Middle frontal gyrus (tissue), 1 donor: ENCODE data around the gene AKR7A3.
"Not testable (repeated sequence)": the region's sequence is repeated elsewhere in the genome, so short reads cannot be mapped to it uniquely, and the experiment has no call there.

ENCODE experiments used
- DNase-seq: peaks from one replicate; pipeline ENCODE4 v3.0.0-alpha.2; 2015; ENCODE audit warnings: low spot score; ENCODE audit errors: extremely low spot score

The AKR7A3 gene

DNA sequence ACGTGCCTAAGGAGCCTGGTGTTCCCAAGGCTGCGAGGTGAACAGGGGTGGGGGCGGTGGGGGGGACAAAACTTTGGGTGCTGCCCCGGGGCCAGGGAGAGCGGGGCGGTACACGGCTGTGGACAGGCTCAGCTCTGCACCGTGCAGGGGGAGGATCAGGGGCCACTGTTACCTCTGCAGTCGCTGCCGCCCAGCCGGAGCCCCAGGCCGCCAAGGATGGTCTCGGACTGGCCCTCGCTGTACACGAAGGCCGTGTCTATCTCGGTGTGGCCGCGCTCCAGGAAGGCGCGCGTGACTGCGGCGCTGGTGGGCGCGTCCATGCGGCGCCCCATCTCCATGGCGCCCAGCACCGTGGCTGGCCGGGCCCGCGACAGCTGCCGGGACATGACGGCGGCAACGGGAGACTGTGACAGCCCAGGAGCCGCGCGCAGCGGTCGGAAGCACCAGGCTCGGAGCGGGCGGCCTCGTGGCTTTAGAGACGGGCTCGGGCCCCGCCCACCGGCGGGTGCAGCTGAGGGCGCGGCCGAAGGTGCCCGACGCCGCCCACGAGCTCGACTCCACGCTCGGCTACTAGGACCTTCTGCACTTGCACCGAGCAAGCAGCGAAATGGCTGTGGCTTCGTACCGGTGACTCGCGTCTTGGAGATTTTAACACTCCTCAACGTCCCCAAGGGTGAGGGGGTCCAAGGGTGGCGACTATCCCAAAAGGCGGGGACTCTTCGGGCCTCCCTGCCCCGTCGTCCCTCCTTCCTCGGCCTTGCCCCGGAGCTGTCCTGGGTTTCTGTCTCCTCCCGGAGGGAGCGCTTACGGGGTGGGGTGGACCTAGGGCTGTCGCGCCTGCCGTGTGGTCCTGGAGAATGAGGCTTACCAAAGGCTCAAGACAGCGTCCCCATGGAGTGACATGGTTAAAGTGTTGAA is at the start of gene AKR7A3:
Gene AKR7A3, minus strand, starts transcription at position 447 of the 918 bp plus-strand sequence. Its CDS starts 61 bp downstream, at position 386.
- DNase-seq, result not testable (repeated sequence)

DNA sequence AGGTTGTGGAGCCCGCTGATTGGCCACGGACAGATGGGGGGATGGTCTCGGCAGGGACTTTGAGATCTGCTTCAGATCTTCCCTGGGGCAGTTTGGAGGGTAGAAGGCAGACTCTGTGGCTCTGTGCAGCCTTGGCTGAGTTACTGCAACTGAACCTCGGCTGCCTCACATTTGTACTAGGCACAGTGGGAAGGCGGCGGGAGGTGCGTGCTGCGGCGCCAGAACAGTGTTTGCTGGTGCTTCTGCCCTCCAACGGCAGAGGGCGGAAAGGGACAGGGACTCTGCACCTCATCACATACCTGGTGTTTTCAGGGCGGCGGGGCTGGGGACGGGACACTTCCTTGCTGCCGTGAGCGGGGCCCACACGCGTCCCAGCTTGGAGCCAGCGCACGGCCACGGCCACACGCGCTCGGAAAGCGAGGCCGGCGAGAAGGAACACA is 49.8 kb upstream of the AKR7A3 start:
- DNase-seq, result no peak

DNA sequence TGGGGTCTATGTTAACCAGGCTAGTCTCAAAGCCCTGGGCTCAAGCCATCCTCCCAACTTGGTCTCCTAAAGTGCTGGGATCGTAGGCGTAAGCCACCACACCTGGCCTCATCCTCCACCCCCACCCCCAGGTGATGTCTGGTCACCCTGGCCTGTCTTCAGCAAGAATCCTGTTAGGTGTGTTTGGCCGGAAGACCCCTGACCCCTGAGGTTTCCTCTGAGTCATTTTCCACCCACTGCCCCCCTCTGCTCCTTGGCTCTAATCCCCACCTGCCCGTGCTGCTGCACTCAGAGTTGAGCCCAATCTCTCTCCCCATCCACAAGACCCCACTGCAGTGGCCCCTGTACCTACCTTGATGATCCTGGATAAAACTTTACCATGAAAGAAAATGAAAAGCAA is 48.7 kb upstream of the AKR7A3 start:
- no peak for DNase-seq

DNA sequence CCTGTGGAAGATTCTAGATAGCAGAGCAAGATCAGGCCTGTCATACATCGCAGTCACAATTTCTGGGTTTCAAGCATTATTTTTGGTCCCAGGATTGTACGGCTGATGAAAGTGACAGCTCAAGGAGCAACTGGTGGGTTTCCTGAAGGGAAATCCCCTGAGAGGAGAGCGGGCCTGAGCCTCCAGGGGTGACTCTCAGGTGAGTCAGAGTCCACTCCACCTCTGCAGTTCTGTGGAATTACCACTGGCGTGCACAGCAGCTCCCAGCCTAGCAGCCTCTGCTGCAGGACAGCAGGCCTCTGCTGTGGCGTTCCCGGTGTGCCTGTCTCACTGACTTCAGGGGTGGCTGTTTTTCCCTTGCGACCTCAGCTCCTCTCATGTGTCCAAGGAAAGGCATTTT is 48.0 kb upstream of the AKR7A3 start:
- no peak for DNase-seq

DNA sequence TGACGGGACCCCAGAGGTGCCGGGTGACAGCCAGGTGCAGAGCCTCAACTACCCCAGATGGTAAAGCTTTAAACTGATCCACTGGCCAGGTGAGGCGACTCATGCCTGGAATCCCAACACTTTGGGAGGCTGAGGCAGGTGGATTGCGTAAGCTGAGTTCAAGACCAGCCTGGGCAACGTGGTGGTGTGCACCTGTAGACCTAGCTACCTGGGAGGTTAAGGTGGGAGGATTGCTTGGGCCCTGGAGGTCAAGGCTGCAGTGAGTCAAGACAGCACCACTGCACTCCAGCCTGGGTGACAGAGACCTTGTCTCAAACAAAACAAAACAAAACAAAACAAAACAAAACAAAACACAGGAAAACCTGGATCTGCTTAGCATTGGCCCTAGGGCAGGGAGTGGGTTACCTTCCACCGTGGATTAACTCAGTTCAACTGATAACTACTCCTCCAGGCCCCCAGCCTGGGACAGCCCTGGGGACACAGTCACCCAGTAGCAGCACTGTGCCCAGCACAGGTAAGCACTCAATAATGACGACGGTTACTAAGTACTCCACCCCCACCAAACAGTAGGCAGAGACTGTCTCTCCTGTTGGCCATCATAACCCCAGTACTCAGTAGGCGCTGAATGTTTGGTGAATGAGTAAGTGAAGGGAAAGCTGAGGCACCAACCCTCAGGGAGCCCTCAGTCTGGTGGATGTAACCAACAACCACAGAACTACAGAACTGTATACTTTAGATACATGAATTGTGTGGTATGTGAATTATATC is 45.2 kb upstream of the AKR7A3 start:
- DNase-seq, result no peak

DNA sequence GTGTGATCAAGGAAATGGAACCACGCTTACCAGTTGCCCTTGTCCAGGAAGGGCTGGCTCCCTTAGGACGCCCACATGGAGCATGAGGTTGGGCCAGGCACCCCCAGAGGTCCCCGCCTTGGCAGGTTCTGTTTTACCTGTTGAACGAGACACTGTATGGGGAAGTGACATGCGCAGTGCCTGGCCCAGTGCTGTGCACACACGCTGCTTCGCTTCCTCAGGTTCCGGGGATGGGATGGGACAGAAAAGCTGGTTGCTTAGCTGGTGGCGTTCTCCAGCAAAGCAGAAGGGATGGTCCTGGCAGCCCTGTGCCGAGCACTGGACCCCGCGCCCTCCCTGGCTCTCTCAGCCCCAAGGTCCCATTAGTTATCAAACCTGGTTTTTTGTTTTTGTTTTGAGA is 44.3 kb upstream of the AKR7A3 start:
- DNase-seq, result no peak

DNA sequence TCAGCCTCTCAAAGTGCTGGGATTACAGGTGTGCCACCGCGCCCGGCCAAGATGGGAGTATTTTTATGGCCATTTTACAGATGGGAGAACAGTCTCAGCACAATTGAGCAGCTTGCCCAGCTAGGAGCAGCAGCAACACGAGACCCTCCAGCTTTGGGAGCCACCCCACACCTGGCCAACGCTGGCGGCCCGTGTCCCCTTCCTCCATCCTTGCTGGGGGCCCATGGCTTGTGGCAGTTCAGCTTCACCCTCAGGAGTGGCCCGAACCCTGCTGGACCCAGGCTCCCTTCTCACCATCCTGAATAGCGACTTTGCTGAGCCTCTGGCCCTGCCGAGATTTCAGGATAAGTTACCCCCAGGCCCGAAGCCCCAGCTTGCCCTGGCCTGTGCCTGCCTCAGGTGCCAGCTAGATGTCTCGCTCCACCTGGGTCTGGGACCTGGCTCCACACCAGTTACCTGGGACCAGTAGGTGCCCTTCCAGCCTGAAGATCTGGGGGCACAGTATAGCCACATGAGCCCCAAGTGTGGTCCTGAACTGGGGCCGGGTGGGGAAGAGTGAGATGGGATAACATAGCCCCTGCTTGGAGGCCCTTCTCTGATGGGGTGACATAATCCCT is 42.8 kb upstream of the AKR7A3 start:
- DNase-seq, result no peak

DNA sequence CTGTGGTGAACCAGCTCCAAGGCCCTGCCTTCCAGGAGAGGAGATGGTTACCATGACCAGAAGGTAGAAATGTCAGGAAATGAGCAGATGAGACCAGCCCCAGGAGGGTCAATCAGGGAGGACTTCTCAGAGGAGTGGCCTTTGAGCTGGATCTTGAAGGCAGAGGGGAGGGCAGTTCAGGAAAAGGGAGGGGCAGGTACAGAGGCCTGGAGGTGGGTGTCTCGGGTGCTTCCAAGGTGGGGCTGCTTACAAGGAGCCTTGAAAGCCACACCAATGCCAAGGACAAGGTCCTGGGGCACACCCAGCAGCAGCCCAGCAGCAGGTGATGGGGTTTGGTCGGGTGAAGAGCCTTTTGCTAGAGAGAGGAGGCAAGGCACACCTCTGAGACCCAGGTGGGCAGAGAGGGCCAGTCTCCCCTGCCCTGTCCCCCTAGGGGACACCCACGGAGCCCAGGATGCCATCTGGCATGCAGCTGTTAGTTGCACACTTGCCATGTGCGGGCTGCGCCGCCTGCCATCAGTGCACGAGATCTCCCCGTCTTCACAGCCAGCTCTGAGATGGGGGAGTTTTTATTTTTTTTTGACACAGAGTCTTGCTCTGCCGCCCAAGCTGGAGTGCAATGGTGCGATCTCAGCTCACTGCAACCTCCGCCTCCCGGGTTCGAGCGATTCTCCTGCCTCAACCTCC is 42.0 kb upstream of the AKR7A3 start:
- DNase-seq, result no peak

DNA sequence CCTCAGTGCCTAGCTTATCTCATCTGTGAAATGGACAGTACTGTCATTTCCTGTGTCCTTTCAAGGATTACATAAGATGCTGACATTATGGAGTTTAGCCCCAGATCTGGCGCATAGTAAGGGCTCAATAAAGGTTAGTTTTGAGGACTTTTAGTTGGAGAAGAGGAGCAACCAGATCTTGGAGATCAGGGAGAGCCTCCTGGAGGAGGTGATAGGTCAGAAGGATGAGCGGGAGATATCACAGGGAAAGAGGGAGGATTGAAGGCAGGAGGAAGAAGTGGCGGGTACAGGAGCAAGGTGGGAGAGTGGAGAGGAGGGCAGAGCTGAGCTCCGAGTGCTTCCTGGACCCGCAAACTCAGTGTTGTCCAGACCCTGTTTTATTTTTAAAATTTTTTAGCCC is 41.0 kb upstream of the AKR7A3 start:
- DNase-seq, result no peak

DNA sequence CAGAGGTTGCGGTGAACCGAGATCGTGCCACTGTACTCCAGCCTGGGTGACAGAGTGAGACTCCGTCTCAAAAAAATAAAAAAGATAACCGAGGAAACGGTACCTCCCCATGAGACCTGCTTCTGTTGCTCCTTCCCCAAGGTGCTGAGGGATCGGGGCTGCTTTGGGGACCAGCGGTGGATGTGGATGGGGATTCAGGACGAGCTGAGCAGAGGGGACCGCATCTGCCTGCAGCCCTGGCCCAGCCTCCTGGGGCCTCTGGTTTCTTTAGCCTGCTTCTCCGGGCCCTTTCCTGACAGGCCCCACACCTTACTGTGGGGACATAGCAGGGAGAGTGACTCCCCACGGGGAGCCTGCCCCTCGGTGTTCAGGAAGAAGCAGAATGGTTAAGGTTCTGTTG is 40.6 kb upstream of the AKR7A3 start:
- DNase-seq, result no peak

DNA sequence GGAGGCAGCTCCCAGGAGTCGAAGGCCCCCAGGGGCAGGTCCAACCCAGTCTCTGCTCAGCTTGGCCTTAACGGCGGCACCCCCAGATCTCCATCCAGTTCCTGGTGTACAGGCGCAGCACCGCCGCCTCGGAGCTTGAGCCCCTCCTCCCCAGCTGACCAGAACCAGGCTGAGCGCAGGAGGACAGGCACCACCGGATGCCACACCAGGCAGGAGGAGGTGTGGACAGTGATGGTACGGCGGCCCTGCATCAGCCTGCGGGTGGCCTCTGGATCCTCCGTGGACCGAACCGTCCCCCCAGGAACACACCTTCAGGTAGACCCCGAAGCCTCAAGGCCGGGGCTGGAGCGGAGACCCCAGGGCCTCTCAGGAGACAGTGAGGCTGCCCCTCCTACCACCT is 39.9 kb upstream of the AKR7A3 start:
- no peak for DNase-seq

DNA sequence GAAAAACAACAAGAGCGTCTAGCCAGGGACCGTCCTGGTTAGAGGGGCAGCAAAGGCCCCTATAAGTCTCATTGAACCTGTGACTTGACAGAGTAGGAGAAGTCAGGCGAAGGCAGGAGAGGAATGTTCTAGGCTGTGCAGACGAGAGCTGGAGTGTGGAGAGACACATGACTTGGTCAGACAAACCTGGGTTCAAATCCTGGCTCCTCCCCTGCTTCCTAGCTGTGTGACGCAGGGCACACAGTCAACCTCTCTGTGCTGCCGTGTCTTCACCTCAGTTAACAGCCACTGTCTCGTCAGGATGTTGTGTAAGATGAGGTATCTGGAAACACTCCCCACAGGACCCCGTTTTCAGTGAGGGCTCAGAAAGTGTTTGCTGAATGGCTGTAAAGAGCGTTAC is 39.2 kb upstream of the AKR7A3 start:
- no peak for DNase-seq

DNA sequence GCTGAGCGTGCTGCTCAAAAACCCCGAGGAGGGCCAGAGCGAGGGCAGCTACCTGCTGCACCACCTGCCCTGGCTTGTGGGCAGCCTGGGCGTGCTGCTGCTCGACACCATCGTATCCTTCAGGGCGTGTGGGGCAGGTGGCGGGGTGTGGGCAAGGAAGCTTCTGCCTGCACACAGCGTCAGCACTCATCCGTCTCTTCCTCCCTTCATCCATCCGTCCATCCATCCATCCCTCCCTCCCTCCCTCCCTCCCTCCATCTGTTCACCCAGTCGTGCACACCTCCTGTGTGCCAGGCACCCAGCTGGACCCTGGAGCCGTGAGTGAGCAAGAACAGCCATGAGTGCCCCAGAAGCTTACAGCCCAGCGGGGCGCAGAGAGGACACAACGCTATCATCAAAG is 38.7 kb upstream of the AKR7A3 start:
- DNase-seq, result no peak

DNA sequence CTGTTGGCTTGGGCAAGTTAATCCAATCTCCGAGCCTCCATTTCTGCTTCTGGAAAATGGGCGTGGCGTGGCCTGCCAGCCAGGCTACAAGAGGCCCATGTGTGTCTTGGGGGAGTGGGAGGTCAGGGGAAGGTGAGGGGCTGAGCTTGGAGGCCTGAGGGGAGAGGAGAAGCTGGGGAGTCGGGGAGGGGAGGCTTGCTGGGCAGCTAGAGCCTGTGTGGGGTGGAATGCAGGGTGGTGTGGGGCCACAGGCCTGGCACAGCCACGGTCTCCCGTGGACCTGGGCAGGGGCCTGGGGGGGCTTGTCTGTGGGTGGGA is 38.1 kb upstream of the AKR7A3 start:
- no peak for DNase-seq

DNA sequence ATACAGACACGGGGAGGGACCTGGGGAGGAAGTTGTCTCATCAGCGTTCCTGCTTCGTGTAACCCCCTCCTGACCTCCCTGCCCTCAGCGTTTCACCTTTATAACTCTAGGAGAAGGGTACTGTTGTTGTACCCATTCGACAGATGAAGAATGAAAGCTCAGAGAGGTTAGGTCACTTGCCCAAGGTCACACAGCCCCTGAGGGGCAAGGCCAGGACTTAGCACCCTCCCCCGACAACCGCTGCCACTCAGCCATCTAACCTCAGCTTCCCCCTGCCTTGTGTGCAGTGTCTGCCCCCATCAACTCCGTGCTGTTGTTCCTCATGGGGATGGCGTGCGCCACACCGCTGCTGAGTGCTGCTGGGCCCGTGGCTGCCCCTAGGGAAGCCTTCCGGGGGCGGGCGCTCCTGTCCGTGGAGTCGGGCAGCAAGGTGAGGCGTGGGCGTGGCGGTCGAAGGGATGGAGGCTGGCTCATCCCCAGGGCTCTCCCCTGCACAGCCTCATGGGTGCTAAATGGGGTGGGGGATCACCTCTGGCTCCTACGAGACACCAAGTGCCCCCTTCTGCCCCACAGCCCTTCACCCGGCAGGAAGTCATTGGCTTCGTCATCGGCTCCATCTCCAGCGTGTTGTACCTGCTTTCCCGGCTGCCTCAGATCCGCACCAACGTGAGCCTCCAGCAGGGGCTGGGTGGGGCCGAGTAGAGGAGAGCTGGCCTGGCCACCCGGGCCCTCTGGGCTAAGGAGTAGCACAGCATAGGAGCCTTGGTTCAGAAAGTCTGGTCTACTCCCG is 37.6 kb upstream of the AKR7A3 start:
- DNase-seq, result no peak

DNA sequence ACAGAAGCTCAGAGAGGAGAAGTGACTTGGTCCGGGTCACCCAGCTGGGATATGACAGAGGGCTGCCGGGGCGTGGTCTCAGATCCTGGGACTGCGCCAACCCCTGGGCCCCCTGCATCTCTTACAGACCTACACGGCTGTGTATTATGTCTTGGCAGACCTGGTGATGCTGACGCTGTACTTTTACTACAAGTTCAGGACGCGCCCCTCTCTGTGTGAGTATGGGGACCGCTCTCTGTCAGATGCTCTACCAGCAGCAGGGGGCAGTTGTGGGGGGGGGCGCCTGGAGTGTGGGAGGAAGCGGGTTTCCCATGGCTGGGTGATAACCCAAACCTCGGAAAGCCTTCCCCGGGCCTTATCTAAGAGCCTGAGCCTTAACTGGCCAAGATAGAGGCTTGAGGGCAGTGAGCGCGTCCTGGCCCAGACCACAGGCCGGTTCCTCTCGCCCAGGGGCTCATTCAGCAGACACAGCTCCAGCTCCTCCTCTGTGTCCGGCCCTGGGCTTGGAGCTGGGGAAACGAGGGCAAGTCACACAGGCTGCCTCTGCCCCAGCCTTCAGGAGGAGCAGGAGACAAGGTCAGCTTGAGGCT is 36.9 kb upstream of the AKR7A3 start:
- no peak for DNase-seq

DNA sequence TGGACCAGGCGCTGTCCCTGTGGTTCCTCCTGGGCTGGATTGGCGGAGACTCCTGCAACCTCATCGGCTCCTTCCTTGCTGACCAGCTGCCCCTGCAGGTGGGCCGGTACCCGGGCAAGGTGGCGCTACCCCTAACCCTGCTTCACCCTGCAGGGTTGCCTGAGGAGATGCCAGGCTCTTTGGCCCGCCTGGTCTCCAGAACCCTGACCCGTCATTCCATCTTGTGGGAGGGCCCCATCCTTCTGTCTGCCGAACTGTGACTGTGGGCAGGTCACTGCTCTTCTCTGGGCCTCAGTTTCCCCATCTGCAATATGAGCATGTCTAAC is 36.1 kb upstream of the AKR7A3 start:
- no peak for DNase-seq

DNA sequence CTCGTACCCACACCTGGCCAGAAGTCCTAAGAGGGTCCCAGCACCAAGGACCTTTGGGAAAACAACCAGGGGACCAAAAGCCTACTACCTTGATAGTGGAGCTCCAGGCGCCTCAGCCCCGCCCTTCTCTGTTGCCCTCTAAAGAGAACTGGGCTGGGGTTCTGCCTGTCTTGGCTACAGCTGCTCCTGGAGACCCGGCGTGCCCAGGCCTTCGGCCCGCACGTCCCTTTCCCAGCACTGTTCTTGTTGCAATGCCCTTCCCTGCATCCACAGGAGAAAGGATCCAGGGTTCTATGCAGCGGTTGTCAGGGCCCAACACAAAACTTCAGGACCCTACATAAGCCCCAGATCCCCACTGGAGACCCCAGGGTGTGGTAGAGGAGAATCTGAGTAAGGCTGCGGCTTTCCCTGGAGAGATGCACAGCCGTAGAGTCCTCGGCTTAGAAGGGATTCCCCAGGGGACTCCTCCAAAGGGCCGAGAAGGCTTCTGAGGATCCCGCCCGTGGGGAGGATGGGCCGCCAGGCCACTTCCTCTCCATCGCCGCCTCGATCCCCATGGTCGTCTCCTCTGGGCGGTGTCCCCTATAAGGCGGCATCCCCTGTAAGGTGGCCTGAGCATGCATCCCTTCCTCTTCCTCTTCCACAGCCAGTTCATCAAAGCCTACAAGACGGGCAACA is 35.6 kb upstream of the AKR7A3 start:
- DNase-seq, result no peak

DNA sequence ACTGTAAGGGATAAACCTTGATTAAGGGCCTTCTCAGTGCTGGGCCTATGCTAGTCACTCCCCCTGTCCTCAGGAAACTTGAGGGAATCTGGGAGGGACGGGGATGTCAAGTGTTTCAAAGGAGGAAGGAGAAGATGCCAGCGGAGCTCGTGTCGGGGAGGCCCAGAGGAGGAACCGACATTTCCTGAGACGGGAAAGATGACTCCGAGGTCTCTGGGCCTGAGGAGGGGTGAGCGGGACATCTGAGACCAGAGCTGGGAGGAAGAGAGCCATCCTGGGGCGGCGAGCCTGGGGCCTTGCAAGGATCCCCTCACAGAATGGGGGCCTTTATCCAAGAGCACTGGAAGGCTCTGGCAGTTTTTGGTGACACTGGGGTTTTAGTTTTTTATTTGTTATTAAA is 33.9 kb upstream of the AKR7A3 start:
- no peak for DNase-seq

DNA sequence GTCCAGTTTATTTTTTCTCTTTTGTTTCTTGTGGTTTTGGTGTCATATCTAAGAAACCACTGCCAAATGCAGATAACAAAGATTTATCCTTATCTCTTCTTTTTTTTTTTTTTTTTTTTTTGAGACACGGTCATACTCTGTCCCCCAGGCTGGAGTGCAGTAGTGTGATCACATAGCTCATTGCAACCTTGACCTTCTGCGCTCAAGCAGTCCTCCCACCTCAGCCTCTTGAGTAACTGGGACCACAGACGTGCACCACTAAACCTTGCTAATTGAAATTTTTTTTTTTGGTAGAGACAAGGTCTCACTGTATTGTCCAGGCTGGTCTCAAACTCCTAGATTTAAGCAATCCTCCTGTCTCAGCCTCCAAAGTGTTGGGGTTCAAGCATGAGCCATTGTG is 32.5 kb upstream of the AKR7A3 start:
- DNase-seq, result no peak
